ENCODE results near the gene UGCG.

UGCG gene

GRCh38 chr9:111967621-111968020, 71.0 kb downstream of the UGCG start:
- H3K36me3 ChIP-seq (ENCODE audit: low read depth): no peaks in the 10 kb centered on the region
- no peak for TF ChIP-seq CTCF (IDR thresholded peaks at IDR 0.05; ENCODE audit: poor library complexity, severe bottlenecking)
- ATAC-seq (ENCODE audit: low read depth): no peak

DNA sequence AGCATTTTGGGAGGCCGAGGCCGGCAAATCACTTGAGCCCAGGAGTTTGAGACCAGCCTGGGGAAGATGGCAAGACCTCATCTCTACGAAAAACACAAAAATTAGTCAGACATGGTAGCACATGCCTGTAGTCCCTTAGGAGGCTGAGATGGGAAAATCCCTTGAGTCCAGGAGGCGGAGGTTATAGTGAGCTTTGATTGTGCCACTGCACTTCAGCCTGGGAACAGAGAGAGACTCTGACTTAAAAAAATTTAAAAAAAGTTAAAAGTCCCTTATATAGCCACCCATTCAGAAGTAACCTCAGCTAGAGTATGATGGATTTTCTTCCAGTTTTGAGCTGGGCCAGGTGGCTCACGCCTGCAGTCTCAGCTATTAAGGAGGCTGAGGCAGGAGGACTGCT, 72.4 kb downstream of the UGCG start:
- Histone ChIP-seq H3K27me3 (ENCODE audit: insufficient read depth, poor library complexity, severe bottlenecking) (no peaks in the 10 kb centered on the region), H3K27ac (ENCODE audit: poor library complexity, severe bottlenecking) (no peak overlapping the region), H3K9me3 (ENCODE audit: severe bottlenecking) (no peaks in the 10 kb centered on the region), H3K36me3 (ENCODE audit: low read depth) (no peaks in the 10 kb centered on the region), H3K4me3 (ENCODE audit: severe bottlenecking) (no peak overlapping the region), H3K4me1 (ENCODE audit: insufficient read depth, poor library complexity, severe bottlenecking) (peaks cover 20% of the 10 kb centered on the region)
- ATAC-seq (ENCODE audit: low read depth): no peak
- TF ChIP-seq CTCF (IDR thresholded peaks at IDR 0.05; ENCODE audit: poor library complexity, severe bottlenecking): no peak
- DNase-seq (ENCODE audit: low spot score): no peak

More at GRCh38 chr9:111967621-111968020, 71.0 kb downstream of the UGCG start:
- Histone ChIP-seq H3K27ac (ENCODE audit: poor library complexity, severe bottlenecking) (no peak overlapping the region), H3K9me3 (ENCODE audit: severe bottlenecking) (no peaks in the 10 kb centered on the region), H3K4me1 (ENCODE audit: insufficient read depth, poor library complexity, severe bottlenecking) (peaks cover 20% of the 10 kb centered on the region), H3K4me3 (ENCODE audit: severe bottlenecking) (no peak overlapping the region), H3K27me3 (ENCODE audit: insufficient read depth, poor library complexity, severe bottlenecking) (no peaks in the 10 kb centered on the region)
- no peak for DNase-seq (ENCODE audit: low spot score)

GRCh38 chr9:111969622-111970021, 73.0 kb downstream of the UGCG start:
- DNase-seq (ENCODE audit: low spot score) (no peak), ATAC-seq (ENCODE audit: low read depth) (no peak)
- no peak overlapping the region for H3K27ac ChIP-seq (ENCODE audit: poor library complexity, severe bottlenecking)
- no peak overlapping the region for H3K4me3 ChIP-seq (ENCODE audit: severe bottlenecking)
- no peaks in the 10 kb centered on the region for H3K9me3 ChIP-seq (ENCODE audit: severe bottlenecking)
- H3K36me3 ChIP-seq (ENCODE audit: low read depth): no peaks in the 10 kb centered on the region
- TF ChIP-seq CTCF (IDR thresholded peaks at IDR 0.05; ENCODE audit: poor library complexity, severe bottlenecking): no peak
- H3K27me3 ChIP-seq (ENCODE audit: insufficient read depth, poor library complexity, severe bottlenecking): no peaks in the 10 kb centered on the region
- H3K4me1 ChIP-seq (ENCODE audit: insufficient read depth, poor library complexity, severe bottlenecking): peaks cover 19% of the 10 kb centered on the region

DNA sequence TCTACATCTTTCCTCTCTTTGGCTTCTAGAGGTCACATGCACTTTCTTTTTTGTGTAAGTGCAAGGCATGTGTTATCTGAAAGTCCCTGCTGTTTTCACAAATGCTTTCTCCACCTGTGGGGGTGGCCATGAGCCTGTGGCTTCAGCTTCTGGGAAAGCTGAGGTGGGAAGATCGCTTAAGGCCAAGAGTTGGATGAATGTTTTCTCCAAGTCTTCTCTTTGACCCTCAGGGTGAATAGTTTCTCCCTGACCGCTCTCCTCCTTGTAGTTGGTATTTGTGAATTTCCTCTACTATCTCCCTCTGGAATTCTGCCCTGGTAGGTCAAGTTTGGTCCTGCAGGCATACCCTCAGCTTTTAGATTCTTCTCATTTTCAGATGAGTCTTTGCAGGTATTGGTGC, 74.2 kb downstream of the UGCG start:
- DNase-seq (ENCODE audit: low spot score): no peak
- no peaks in the 10 kb centered on the region for H3K9me3 ChIP-seq (ENCODE audit: severe bottlenecking)
- peak; percentile 17; the same call in 1 of the 3 replicates for ATAC-seq (ENCODE audit: low read depth)
- H3K27ac ChIP-seq (ENCODE audit: poor library complexity, severe bottlenecking): no peak overlapping the region
- no peak for TF ChIP-seq CTCF (IDR thresholded peaks at IDR 0.05; ENCODE audit: poor library complexity, severe bottlenecking)
- no peaks in the 10 kb centered on the region for H3K27me3 ChIP-seq (ENCODE audit: insufficient read depth, poor library complexity, severe bottlenecking)
- H3K4me3 ChIP-seq (ENCODE audit: severe bottlenecking): no peak overlapping the region
- H3K36me3 ChIP-seq (ENCODE audit: low read depth): no peaks in the 10 kb centered on the region
- H3K4me1 ChIP-seq (ENCODE audit: insufficient read depth, poor library complexity, severe bottlenecking): peaks cover 9% of the 10 kb centered on the region

DNA sequence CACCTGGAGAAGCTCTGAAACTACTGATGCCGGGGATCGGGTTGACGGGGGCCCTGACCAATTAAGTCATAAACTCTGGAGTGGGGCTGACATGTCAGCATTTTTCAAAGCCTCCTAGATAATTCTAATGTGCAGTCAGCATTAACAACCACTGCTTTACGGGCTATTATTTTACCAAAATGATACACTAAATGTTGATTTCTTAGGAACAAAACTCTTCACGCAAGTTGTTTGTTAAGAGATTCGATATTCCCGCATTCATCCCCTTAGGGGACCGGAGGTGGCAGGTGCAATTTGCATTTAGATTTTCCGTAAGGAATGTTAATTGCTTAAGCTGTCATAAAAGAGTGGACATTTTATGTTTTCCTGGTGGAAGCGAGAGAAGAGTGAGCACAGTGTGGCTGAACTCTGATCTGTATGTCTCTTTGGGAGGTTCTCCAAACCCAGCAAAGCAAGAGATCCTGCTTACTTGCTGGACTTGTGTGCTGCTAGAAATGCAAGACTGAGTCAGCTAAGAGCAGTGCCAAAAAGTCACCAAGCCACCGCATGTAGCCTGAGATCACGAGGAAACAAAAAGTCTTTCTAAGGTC, 77.6 kb downstream of the UGCG start:
- Histone ChIP-seq H3K27me3 (ENCODE audit: insufficient read depth, poor library complexity, severe bottlenecking) (no peaks in the 10 kb centered on the region), H3K27ac (ENCODE audit: poor library complexity, severe bottlenecking) (no peak overlapping the region), H3K36me3 (ENCODE audit: low read depth) (no peaks in the 10 kb centered on the region), H3K4me1 (ENCODE audit: insufficient read depth, poor library complexity, severe bottlenecking) (peaks cover 8% of the 10 kb centered on the region), H3K9me3 (ENCODE audit: severe bottlenecking) (no peaks in the 10 kb centered on the region), H3K4me3 (ENCODE audit: severe bottlenecking) (no peak overlapping the region)
- no peak for TF ChIP-seq CTCF (IDR thresholded peaks at IDR 0.05; ENCODE audit: poor library complexity, severe bottlenecking)
- DNase-seq (ENCODE audit: low spot score) (no peak), ATAC-seq (ENCODE audit: low read depth) (no peak)

Data from RWPE2 (cell line).